HepG2 (cell line): ENCODE results near the gene PRM2. TPM values are rescaled to one million over a fixed set of nuclear protein-coding genes. Genes with fewer than 3 reads are reported as not detected.

Source experiments
- ATAC-seq: fragments of 200-7000 bp; cut with Tn5 transposase; 3 replicates; pipeline ENCODE4 v1.9.1; 2020; ENCODE audit warnings: mild to moderate bottlenecking, moderate library complexity
- BruUV-seq: library from RNA; stranded (reverse); fragments of 400-500 nt; replicated peaks from 2 replicates; lab custom pipeline; 2021; lab: Mats Ljungman, UMichigan
- CTCF ChIA-PET: fragments of 300-600 bp; formaldehyde crosslinking; extraction: SDS; loops from one replicate; lab custom pipeline; 2021; ENCODE audit warnings: low total read pairs, inconsistent platforms, low intra/inter-chr PET ratio; lab: Yijun Ruan, JAX
- POLR2A ChIA-PET: fragments of 350-600 bp; sonication (Branson Sonifier 250); formaldehyde crosslinking; loops from one replicate; lab custom pipeline; 2020; ENCODE audit warnings: antibody characterized with exemption, inconsistent platforms; lab: Yijun Ruan, JAX
- DNase-seq: peaks from one replicate; pipeline ENCODE4 v3.0.0-alpha.2; 2015; ENCODE audit warnings: low spot score
- FAIRE-seq: peaks from 3 replicates; lab custom pipeline; 2011; peaks lifted over from hg19 to GRCh38; lab: Jason Lieb, UNC
- H2AFZ ChIP-seq: one replicate; pipeline ENCODE4 v1.6.1; 2011; ENCODE audit warnings: low read length, inconsistent platforms
- H3K27ac ChIP-seq: fragments of 300-600 bp; 3 replicates; pipeline ENCODE4 v1.8.0; 2011; ENCODE audit warnings: mixed run types, mild to moderate bottlenecking, mixed read lengths, low read length, inconsistent platforms; ENCODE audit not compliant: insufficient read depth; ENCODE audit errors: extremely low read length
- H3K27me3 ChIP-seq, 2 experiments: fragments of 200-600 bp in 1 of 2; 2 replicates in 1 of 2; 3 replicates in 1 of 2; pipeline versions ENCODE4 v1.6.0 to v1.8.0; 2011; ENCODE audit warnings: low read length in 2 of 2, mild to moderate bottlenecking in 2 of 2, moderate library complexity in 2 of 2, inconsistent platforms in 1 of 2; ENCODE audit not compliant: insufficient read depth in 2 of 2, control insufficient read depth in 1 of 2
- H3K36me3 ChIP-seq, 2 experiments: fragments of 200-600 bp in 1 of 2; replicated peaks in 1 of 2; 2 replicates in 1 of 2; 3 replicates in 1 of 2; pipeline versions ENCODE4 v1.5.1 to v1.8.0; 2011; ENCODE audit warnings: low read length in 2 of 2, inconsistent platforms in 1 of 2; ENCODE audit not compliant: insufficient read depth in 2 of 2, control insufficient read depth in 1 of 2
- H3K4me1 ChIP-seq: 2 replicates; pipeline ENCODE4 v1.5.1; 2012; ENCODE audit warnings: low read length, inconsistent platforms; ENCODE audit not compliant: insufficient read depth
- H3K4me2 ChIP-seq: 2 replicates; pipeline ENCODE4 v1.6.0; 2011; ENCODE audit warnings: low read depth, low read length, inconsistent platforms
- H3K4me3 ChIP-seq, 3 experiments: fragments of 200-600 bp in 1 of 3; sonication (generic), shearing (Covaris generic) in 1 of 3; replicated peaks in 1 of 3; 2 replicates each; pipeline ENCODE4 v1.5.1; 2011 to 2016; ENCODE audit warnings: low read length in 3 of 3, inconsistent platforms in 2 of 3, low read depth in 2 of 3, mild to moderate bottlenecking in 2 of 3, control low read depth in 1 of 3, mixed read lengths in 1 of 3; ENCODE audit not compliant: insufficient read depth in 1 of 3
- H3K79me2 ChIP-seq: one replicate; pipeline ENCODE4 v1.6.1; 2011; ENCODE audit warnings: low read length, inconsistent platforms; ENCODE audit not compliant: insufficient read depth
- H3K9ac ChIP-seq: 2 replicates; pipeline ENCODE4 v1.6.0; 2011; ENCODE audit warnings: mild to moderate bottlenecking, low read depth, low read length, inconsistent platforms; ENCODE audit not compliant: insufficient read depth
- H3K9me3 ChIP-seq: 2 replicates; pipeline ENCODE4 v1.5.1; 2012; ENCODE audit warnings: mild to moderate bottlenecking, low read length
- H4K20me1 ChIP-seq: 2 replicates; pipeline ENCODE4 v1.6.0; 2011; ENCODE audit warnings: inconsistent platforms, mild to moderate bottlenecking, low read length, moderate library complexity; ENCODE audit not compliant: insufficient read depth
- BCL3 ChIP-seq: sonication (generic); formaldehyde crosslinking; IDR thresholded peaks from 2 replicates; pipeline ENCODE4 v1.5.1; 2020; ENCODE audit warnings: mild to moderate bottlenecking, missing genetic modification reagents, moderate library complexity
- DDIT3 ChIP-seq: sonication (generic); formaldehyde crosslinking; IDR thresholded peaks from 2 replicates; pipeline ENCODE4 v1.4.0; 2020; ENCODE audit warnings: mild to moderate bottlenecking, missing genetic modification reagents
- FOXM1 ChIP-seq: sonication (generic); formaldehyde crosslinking; IDR thresholded peaks from 2 replicates; pipeline ENCODE4 v1.5.0; 2020; ENCODE audit warnings: missing genetic modification reagents
- GZF1 ChIP-seq: sonication (generic); formaldehyde crosslinking; IDR thresholded peaks from 2 replicates; pipeline ENCODE4 v1.5.1; 2020; ENCODE audit warnings: mild to moderate bottlenecking, missing genetic modification reagents
- JDP2 ChIP-seq: sonication (generic); formaldehyde crosslinking; IDR thresholded peaks from 2 replicates; pipeline ENCODE4 v1.8.1; 2022; ENCODE audit warnings: missing genetic modification reagents, borderline replicate concordance
- KLF11 ChIP-seq: IDR thresholded peaks from 2 replicates; pipeline ENCODE4 v1.6.1; 2016; ENCODE audit warnings: missing compliant biosample characterization
- MAFG ChIP-seq: sonication (generic); formaldehyde crosslinking; IDR thresholded peaks from 2 replicates; pipeline ENCODE4 v1.5.1; 2020; ENCODE audit warnings: mild to moderate bottlenecking, missing genetic modification reagents
- NR2F1 ChIP-seq, 2 experiments: fragments of 450-650 bp in 1 of 2; formaldehyde crosslinking in 1 of 2; IDR thresholded peaks; 2 replicates each; pipeline versions ENCODE4 v1.5.0 to v1.6.1; 2016 to 2020; ENCODE audit warnings: mild to moderate bottlenecking in 1 of 2, missing compliant biosample characterization in 1 of 2, missing genetic modification reagents in 1 of 2, moderate library complexity in 1 of 2
- PAX8 ChIP-seq: sonication (generic); formaldehyde crosslinking; IDR thresholded peaks from 2 replicates; pipeline ENCODE4 v1.8.0; 2022; ENCODE audit warnings: mild to moderate bottlenecking, missing genetic modification reagents, borderline replicate concordance
- PRDM4 ChIP-seq: sonication (generic); formaldehyde crosslinking; IDR thresholded peaks from 2 replicates; pipeline ENCODE4 v1.9.0; 2021; ENCODE audit warnings: missing genetic modification reagents, borderline replicate concordance
- YEATS4 ChIP-seq: sonication (generic); formaldehyde crosslinking; IDR thresholded peaks from 2 replicates; pipeline ENCODE4 v1.4.0; 2020; ENCODE audit warnings: missing genetic modification reagents, borderline replicate concordance
- ZFP62 ChIP-seq: sonication (generic); formaldehyde crosslinking; IDR thresholded peaks from 2 replicates; pipeline ENCODE4 v1.4.0; 2020; ENCODE audit warnings: missing genetic modification reagents
- ZNF260 ChIP-seq: sonication (generic); formaldehyde crosslinking; IDR thresholded peaks from 2 replicates; pipeline ENCODE4 v1.4.0; 2020; ENCODE audit warnings: missing genetic modification reagents, low read depth, mild to moderate bottlenecking, borderline replicate concordance
- ZNF326 ChIP-seq: sonication (generic); formaldehyde crosslinking; IDR thresholded peaks from 2 replicates; pipeline ENCODE4 v1.4.0; 2020; ENCODE audit warnings: missing genetic modification reagents, borderline replicate concordance
- ZNF362 ChIP-seq: sonication (generic); formaldehyde crosslinking; IDR thresholded peaks from 2 replicates; pipeline ENCODE4 v1.4.0; 2020; ENCODE audit warnings: missing genetic modification reagents, mild to moderate bottlenecking, borderline replicate concordance
- ZNF501 ChIP-seq: sonication (generic); formaldehyde crosslinking; IDR thresholded peaks from 2 replicates; pipeline ENCODE4 v1.5.1; 2020; ENCODE audit warnings: mild to moderate bottlenecking, moderate library complexity, missing genetic modification reagents
- ZNF709 ChIP-seq: sonication (generic); formaldehyde crosslinking; IDR thresholded peaks from 2 replicates; pipeline ENCODE4 v1.5.0; 2020; ENCODE audit warnings: mild to moderate bottlenecking, missing genetic modification reagents
- ZNF773 ChIP-seq: sonication (generic); formaldehyde crosslinking; IDR thresholded peaks from 2 replicates; pipeline ENCODE4 v1.4.0; 2020; ENCODE audit warnings: missing genetic modification reagents, borderline replicate concordance
- WGBS: methylation state at CpG from one replicate; pipeline ENCODE4 v1.1.6; 2017; ENCODE audit warnings: low lambda C conversion rate; 5-methylcytosine and 5-hydroxymethylcytosine counted together
- in situ Hi-C: cut with HindIII; loops from 2 replicates; pipeline ENCODE4 v1.10.0; 2017; ENCODE audit warnings: low pct_unique_long_range_greater_than_20kb; ENCODE audit not compliant: extremely low pct_ligation_motif_present
- intact Hi-C: fragments of 100-400 bp; cut with micrococcal nuclease; formaldehyde crosslinking; loops from one replicate; pipeline ENCODE4 v1.10.0; 2022; ENCODE audit not compliant: unreplicated experiment
- polyA plus RNA-seq, 8 experiments: library from polyadenylated mRNA; depleted of rRNA in 3 of 8; stranded (reverse) in 7 of 8; unstranded in 1 of 8; fragments of >200 nt; fragmentation: Illumina TruSeq in 4 of 8; extraction: Trizol in 4 of 8; gene quantifications; 2 replicates each; pipeline versions ENCODE4 v1.2.1 to v1.2.3, GENCODE V29; 2011 to 2016; ENCODE audit warnings: low read depth in 4 of 8, missing spikeins in 1 of 8, mixed read lengths in 1 of 8; ENCODE audit not compliant: insufficient read depth in 1 of 8
- total RNA-seq, 5 experiments: library from RNA; depleted of rRNA; stranded (reverse); fragments of >200 nt; fragmentation: Illumina TruSeq; extraction: Trizol; gene quantifications; 2 replicates each; pipeline ENCODE4 v1.2.3, GENCODE V29; 2016; ENCODE audit warnings: low read depth in 1 of 5

Gene PRM2
- total and polyA plus RNA-seq, 2 of the 13 experiments (the other 11 are each of a cell fraction or from before 2014, with no cell fraction given) = 0.54 TPM; not detected in 1

- CTCF ChIA-PET = interaction anchor here (0.9 kb wide), 1 partner anchor 60 kb away, joined by 3 read pairs; no protein-coding TSS in a partner anchor
- no peaks in the 10 kb centered on the region for H3K79me2 ChIP-seq
- H2AFZ ChIP-seq = no peak overlapping the region
- peak; percentile 87 for DNase-seq
- intact Hi-C loops = loop anchor here (2.0 to 5.0 kb wide), 4 partner anchors 16 to 190 kb away; partner anchors contain the start of genes PRM1 and SOCS1
- POLR2A ChIA-PET = interaction anchor here (0.6 to 6.2 kb wide), 26 partner anchors 9 to 162 kb away, joined by 3 to 167 read pairs (median 5); partner anchors contain the start of genes PRM1, PRM2, PRM3 and SOCS1
- 0% methylated on average over 9 of the region's 10 CpGs for WGBS
- H3K4me2 ChIP-seq = peak overlapping the region; percentile 80
- H3K9me3 ChIP-seq = no peaks in the 10 kb centered on the region
- H3K9ac ChIP-seq = peak overlapping the region; percentile 48
- peaks cover 97% of the 10 kb centered on the region for H3K4me1 ChIP-seq
- H3K36me3 ChIP-seq = no peaks in the 10 kb centered on the region
- H4K20me1 ChIP-seq = no peaks in the 10 kb centered on the region
- peak overlapping the region; percentile 68 for H3K27ac ChIP-seq
- peak; percentile 87 for FAIRE-seq
- BruUV-seq = no TSS peak
- in situ Hi-C loops = no loop called here
- no peaks in the 10 kb centered on the region for H3K27me3 ChIP-seq
- peak overlapping the region; percentile 15 to 67 (median 41) for H3K4me3 ChIP-seq
- peak; percentile 80 for ATAC-seq
- TF ChIP-seq GZF1 (peak; percentile 27; the same call in 1 of the 2 replicates), PRDM4 (CRISPR knock-in tag) (no peak), YEATS4 (peak; percentile 39; the same call in 1 of the 2 replicates), ZNF501 (peak; percentile 52), BCL3 (CRISPR knock-in tag) (no peak), PAX8 (CRISPR knock-in tag) (peak; percentile 53; the same call in 1 of the 2 replicates), FOXM1 (no peak), ZNF709 (CRISPR knock-in tag) (0 out of 2 replicates have a peak, but pooled peaks have one; percentile 49), KLF11 (no peak; the same call in 1 of the 2 replicates), NR2F1 (CRISPR knock-in tag; IDR thresholded peaks at IDR 0.05) (no peak), MAFG (CRISPR knock-in tag) (no peak), ZNF326 (no peak), ZNF773 (no peak), ZNF362 (CRISPR knock-in tag) (no peak), ZNF260 (CRISPR knock-in tag) (no peak), DDIT3 (CRISPR knock-in tag) (peak; percentile 29; the same call in 1 of the 2 replicates), ZFP62 (CRISPR knock-in tag) (no peak), JDP2 (CRISPR knock-in tag) (no peak)
Observed at GRCh38 chr16:11296706-11297491, 20.6 kb upstream of the PRM2 start.
